OCI-LY7 (cell line): ENCODE results near the gene AR.

Source experiments
- CTCF ChIP-seq: fragments of 200-600 bp; sonication (generic); conservative IDR thresholded peaks from 2 replicates; pipeline ENCODE4 v1.5.1; 2014; ENCODE audit warnings: mild to moderate bottlenecking, antibody characterized with exemption, low read length, moderate library complexity, mixed read lengths
- EZH2phosphoT487 ChIP-seq: fragments of 200-600 bp; sonication (generic); IDR thresholded peaks from 2 replicates; pipeline ENCODE4 v1.6.1; 2018; ENCODE audit warnings: low read depth, borderline replicate concordance, mild to moderate bottlenecking, mixed run types, antibody characterized with exemption, low read length, moderate library complexity, mixed read lengths

- no peak for TF ChIP-seq CTCF
- no peak for TF ChIP-seq EZH2phosphoT487
Observed at GRCh38 chrX:67652543-67652942, 108.7 kb downstream of the AR start.
